T-helper 1 cell treated with Interleukin-12 subunit alpha and Interleukin-12 subunit beta and Interleukin-4 antibody, amounts not matched to agents 30 ng/mL and 1 ng/mL, for 36 hours (primary cell): ENCODE results near the gene GJC1. TPM values are rescaled to one million over a fixed set of nuclear protein-coding genes. Genes with fewer than 3 reads are reported as not detected.
"Not testable (repeated sequence)": the region's sequence is repeated elsewhere in the genome, so short reads cannot be mapped to it uniquely, and the experiment has no call there.

Source experiments
- intact Hi-C: fragments of 100-400 bp; cut with micrococcal nuclease; formaldehyde crosslinking; loops from one replicate; pipeline ENCODE4 v1.15.1; 2024
- total RNA-seq: library from RNA; stranded (reverse); gene quantifications from 2 replicates; pipeline ENCODE4 v1.2.3, GENCODE V29; 2022

Gene GJC1
- total RNA-seq, 1 donor from 2014 or later: 1.3 TPM

DNA sequence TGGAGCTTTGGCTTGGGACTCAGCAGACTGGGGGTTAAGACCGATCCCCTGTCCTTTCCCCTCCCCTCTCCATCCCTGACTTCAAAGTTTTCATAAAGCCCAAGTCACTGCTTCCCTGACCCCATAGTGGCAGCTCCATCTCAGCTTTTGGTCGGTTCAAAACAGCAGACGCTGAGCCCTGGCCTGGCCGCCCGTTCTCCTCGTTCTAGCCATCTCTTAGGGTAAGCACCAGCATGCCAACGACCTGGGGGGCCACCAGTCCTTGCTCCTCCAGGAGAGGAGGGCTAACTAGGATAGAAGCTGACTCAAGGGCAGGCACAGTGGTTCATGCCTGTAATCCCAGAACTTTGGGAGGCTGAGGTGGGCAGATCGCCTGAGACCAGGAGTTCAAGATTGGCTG lies 16.1 kb upstream of the GJC1 start:
- intact Hi-C loops: no loop called here

DNA sequence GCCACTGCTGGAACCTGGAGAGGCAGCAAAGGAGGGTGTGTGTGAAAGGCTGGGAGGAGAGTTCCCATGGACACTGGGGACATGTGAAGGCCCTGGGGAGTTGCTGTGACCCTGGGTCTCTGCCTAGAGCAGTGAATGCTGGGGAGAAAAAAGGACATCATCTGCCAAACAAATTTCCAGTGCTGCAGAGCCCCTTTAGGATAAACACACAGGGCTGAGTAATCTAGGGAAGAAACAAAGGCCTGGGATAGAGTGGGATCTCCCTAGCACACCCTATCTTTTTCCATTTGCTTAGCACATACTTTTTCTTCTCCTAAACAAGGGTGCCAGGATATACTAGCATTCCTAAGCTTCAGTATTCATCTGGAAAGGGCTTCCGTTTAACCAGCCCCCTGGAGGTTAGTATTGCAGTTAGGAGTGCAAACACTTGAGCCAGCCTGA lies 14.3 kb upstream of the GJC1 start:
- intact Hi-C loops: no loop called here

DNA sequence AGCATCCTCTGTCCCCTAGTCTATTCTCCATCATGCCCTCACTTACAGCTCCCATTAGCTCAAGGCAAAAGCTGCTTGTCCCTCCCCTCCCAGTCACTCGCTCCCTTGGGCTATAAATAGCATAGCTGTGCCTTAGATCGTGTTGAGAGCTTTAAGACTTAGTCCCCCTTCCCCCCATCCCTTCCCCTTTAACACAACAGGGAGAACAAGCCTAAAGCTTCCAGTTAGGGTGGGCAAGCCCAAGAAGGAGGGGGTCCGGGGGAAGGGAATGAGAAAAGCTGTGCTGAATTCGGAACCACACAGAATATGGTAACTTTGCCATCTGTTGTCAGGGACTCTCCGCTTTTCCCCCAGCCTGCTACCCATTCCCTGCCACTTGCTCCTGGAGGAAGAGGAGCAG lies 12.7 kb upstream of the GJC1 start:
- intact Hi-C loops: no loop called here

DNA sequence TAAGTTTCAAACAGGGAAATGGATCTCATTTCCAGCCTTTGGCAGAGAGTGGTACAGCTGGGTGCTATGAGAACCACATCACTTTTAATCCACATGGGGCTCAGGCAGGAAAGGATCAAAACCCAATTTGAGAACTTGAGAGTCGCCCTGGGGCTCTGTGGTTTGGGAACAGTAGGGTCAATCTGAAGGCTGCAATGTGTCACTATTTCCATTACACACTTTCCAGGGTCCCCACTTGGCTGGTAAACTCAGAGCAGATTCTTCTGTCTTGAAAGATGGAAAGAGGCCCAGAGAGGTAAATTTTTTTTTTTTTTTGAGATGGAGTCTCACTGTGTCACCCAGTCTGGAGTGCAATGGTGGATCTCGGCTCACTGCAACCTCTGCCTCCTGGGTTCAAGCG lies 10.8 kb upstream of the GJC1 start:
- intact Hi-C loops: no loop called here

DNA sequence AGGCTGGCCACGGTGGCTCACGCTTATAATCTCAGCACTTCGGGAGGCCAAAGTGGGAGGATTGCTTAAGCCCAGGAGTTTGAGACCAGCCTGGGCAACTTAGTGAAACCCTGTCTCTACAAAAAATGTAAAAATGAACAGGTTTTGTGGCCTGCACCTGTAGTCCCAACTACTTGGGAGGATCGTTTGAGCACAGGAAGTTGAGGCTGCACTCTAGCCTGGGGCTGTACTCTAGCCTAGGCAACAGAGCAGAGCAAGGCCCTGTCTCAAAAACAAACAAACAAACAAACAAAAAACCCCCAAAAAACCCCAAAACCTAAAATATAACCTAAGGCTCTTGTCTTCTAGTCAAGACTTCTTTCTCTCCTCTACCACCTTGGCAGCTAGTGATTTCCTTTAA lies 10.2 kb upstream of the GJC1 start:
- intact Hi-C loops: no loop called here

DNA sequence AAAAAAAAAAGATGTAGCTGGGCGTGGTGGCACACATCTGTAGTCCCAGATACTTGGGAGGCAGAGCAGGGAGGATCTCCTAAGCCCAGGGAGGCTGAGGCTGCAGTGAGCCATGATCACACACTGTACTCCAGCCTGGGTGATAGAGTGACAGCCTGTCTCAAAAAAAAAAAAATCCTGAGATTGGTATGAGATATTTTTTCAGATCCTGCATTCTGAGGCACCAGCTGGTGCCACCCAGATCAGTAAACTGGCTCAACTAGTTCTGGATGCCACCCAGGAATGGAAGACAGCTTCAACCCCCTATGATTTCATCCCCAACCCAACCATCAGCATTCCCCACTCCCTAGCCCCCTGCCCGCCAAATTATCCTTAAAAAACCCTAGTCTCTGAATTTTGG lies 7.1 kb upstream of the GJC1 start:
- intact Hi-C loops: no loop called here

DNA sequence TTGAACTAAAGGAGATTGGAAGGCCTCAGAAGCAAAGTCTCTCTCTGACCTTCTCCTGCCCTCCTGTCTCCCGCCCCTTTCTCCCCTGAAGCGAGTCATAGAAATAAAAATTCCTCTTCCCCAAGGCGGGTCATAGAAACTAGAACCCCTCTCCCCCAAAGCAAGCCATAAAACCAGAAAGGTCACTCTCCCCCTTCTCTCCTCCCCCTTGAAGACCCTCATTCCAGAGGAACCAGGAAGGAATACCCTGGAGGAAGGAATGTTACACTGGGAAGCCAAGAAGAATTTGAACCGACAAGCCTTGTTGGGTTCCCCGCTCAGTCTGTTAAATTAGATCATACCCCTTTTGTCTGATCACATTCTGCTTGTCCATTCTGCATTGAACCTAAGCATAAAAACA lies 2.7 kb upstream of the GJC1 start:
- intact Hi-C loops: no loop called here

DNA sequence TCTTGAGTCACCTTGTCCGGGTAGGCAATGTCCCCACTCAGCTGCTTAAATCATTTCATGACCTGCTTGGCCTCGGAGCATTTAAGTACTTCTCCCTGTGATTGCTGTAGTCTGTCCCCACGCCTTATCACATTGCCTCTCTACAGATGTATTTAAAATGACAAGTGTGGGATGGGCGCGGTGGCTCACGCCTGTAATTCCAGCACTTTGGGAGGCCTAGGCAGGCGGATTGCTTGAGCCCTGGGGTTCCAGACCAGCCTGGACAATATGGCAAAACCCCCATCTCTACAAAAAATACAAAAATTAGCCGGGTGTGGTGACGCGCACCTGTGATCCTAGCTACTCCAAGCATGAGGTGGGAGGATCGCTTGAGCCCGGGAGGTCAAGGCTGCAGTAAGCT lies 1.3 kb upstream of the GJC1 start:
- intact Hi-C loops: no loop called here

DNA sequence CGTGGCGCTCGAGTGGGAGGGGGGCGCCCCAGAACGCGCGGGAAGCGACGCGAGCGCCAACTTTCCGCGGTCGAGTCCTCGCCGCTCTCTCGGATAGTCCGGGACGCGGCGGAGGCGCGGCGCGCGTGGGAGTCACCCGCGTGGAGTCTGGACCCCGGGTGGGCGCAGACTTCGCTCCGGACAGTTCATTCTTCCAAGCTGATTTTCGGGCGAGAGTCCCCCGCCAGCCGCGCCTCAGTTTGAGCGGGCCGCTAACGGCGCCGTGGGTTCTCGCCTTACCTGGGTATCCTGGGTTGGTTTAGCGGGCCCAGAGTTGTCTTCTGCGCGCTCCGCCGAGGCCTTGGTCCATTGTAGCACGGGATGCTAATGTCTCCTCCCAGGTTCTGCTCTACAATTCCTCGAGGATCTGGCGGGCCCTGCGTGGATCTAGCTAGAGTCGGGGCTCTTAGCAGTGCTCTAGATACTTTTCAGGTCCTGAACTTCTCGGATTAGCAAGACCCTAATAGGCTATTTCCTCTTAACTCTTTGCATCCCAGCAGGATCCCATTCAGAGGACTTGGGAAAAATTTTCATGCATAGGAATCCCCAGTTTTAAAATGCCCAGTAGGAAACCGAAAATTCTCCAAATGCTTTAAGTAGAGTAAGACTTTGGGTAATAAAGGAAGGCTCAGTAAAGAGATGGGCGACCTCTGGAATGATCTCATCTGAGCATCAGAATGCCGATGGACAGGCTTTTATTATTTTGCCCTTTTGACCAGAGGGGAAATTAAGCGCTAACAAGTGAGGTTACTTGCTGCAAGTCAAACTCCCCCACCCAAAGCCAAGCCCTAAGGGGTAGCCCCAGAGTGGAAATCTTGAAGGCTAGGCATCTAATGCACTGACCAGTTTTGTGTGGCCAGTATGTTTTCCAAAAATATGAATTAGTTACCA lies 537 bp upstream of the GJC1 start:
- intact Hi-C loops: no loop called here

DNA sequence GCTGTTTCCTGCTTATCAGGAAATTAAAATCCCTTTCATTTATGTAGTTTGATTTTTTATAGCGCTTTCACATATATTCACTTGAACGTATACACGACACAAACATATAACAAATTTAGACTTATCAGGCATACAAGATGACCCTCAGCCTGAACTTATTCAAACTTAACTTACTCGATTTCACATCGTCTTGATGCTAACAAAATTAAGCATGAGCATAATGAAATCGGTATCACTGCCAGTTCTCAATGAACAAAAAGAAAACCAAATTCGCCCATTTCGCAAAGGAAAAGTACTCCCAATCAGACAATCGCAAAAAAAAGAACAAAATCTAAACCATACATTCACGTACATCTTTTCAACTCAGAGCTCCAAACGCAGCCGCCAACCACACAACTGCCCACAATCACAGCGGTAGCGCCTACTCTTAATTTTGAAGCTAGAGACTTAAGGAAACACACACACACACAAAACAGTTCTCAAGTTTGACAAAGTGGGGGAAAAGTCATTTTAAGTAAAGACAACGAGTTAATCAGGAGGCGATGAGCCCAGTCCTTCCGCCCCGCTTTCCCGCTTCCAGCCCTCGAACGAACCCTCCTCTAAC lies 1.1 kb downstream of the GJC1 start:
- intact Hi-C loops: loop anchor here (1.0 kb wide), 1 partner anchor 54 kb away; no protein-coding TSS in a partner anchor

DNA sequence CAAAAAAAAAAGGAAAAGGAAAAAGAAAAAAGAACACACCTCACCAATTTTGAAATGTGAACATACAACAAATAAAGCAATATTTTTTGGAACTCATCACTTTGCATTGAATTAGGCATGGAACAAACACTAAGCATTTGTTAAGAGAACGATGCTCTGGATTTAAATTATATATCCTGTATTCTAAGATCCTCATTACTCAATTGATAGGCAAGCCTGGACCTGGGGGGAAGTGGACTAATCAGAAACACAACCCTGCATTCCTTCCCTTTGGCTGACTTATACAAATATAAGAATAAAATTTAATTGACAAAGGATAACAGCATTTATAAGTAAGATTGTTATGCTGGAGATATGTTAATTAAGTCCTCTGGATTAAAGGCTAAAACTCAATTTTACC lies 2.2 kb downstream of the GJC1 start:
- intact Hi-C loops: loop anchor here (1.0 kb wide), 1 partner anchor 53 kb away; no protein-coding TSS in a partner anchor

DNA sequence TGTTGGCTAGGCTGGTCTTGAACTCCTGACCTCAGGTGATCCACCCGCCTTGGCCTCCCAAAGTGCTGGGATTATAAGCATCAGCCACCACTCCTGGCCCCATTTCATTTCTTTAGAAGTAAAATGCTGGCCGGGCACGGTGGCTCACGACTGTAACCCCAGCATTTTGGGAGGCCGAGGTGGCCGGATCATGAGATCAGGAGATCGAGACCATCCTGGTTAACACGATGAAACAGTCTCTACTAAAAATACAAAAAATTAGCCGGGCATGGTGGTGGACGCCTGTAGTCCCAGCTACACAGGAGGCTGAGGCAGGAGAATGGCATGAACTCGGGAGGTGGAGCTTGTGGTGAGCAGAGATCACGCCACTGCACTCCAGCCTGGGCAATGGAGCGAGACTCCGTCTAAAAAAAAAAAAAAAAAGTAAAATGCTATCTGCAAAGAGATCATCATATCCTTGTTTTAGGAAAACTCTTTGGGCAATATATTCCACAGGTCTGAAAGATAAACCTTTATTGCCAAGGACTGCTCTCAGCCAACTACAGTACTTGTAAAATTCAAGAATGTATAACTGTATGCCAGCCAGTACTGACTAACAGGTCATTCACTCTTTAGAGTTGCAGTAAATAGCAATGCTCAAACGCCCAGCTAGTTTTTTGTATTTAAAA lies 3.8 kb downstream of the GJC1 start:
- intact Hi-C loops: no loop called here

DNA sequence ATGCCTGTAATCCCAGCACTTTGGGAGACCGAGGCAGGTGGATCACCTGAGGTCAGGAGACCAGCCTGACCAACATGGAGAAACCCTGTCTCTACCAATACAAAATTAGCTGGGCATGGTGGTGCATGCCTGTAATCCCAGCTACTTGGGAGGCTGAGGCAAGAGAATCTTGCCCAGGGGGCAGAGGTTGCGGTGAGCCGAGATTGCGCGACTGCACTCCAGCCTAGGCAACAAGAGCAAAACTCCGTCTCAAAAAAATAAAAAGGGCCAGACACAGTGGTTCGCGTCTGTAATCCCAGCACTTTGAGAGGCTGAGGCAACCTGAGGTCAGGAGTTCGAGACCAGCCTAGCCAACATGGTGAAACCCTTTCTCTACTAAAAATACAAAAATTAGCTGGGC lies 4.9 kb downstream of the GJC1 start:
- intact Hi-C loops: not testable (repeated sequence)

DNA sequence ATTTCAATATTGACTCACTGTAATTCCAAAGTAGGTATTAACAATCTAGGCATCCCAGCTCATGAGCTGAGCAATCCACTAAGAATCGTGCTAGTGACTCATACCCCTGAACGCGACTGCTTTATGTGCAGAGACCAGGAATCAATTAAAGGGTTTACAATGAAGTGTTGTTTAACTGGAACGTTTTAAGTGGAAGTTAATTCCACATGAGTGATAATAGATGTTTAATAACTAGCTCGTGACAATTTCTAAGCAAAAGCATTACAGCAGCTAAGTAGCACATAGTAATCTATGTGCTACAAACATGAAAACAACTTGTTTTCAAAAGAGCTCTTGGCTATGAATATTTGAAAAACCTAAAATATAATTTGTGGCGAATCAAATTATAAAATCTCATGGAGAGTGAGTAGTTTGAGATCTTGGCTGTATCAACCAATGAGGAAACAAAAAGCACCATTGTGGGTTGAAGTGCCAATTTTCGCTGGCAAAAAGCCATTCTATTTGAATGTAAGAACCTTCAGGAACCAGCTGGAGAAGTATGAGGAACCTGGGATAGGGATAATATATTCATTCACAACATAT lies 9.4 kb downstream of the GJC1 start:
- intact Hi-C loops: no loop called here

DNA sequence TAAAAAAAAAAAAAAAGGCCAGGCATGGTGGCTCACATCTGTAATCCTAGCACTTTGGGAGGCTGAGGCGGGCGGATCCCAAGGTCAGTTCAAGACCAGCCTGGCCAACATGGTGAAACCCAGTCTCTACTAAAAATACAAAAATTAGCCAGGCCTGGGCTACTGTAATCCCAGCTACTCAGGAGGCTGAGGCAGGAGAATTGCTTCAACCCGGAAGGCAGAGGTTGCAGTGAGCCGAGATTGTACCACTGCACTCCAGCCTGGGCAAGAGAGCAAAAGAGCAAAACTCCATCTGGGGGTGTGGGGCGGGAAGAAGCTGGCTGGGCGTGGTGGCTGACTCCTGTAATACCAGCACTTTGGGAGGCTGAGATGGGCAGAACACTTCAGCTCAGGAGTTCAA lies 11.6 kb downstream of the GJC1 start:
- intact Hi-C loops: not testable (repeated sequence)

DNA sequence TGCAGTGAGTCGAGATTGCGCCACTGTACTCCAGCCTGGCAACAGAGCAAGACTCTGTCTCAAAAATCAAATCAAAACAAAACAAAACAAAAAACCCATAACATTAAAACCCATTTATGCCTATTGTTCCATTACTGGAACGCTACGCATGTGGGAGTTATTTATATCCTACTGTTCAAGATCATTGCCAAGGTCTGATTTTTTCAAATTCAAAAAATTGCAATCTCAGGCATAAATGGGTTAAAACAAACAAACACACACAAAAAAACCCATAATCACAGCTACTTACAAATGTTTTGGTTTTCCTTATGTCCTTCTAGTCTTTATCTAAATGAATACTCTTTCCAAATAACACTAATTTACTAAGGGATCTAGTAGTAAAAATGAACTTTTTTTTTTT lies 17.8 kb downstream of the GJC1 start:
- intact Hi-C loops: no loop called here

DNA sequence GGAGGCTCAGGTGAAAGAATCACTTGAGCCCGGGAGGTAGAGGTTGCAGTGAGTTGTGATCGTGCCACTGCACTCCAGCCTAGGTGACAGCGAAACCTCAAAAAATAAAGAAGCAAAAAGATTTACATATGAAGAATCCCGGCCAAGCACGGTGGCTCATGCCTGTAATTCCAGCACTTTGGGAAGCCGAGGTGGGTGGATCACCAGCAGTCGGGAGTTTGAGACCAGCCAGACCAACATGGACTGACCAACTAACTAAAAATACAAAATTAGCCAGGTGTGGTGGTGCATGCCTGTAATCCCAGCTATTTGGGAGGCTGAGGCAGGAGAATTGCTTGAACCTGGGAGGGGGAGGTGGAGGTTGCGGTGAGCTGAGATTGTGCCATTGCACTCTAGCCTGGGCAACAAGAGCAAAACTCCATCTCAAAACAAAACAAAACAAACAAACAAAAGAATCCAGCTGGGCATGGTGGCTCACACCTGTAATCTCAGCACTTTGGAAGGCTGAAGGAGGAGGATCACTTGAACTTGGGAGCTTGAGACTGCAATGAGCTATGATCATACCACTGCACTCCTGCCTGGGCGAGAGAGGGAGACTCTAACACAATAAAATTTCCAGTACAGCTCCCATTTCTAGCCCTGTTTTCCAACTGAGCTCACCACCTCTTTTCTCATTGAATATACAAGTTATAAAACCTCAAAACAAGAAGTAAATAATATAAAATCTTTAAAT lies 21.3 kb downstream of the GJC1 start:
- intact Hi-C loops: not testable (repeated sequence)

DNA sequence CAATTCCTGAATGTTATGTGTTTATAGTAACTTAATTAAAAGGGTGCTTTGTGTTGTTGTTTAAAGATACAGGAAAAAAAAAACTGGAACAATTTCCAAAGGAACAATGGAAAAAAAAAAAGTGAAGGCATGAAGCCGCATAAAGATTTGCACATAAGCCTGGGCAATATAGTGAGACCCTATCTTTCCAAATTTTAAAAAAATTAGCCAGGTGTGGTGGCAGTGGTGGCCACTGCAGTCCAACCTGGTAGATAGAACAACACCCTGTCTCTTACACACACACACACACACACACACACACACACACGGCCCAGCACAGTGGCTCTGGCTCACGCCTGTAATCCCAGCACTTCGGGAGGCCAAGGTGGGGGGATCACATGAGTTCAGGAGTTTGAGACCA lies 21.9 kb downstream of the GJC1 start:
- intact Hi-C loops: no loop called here

DNA sequence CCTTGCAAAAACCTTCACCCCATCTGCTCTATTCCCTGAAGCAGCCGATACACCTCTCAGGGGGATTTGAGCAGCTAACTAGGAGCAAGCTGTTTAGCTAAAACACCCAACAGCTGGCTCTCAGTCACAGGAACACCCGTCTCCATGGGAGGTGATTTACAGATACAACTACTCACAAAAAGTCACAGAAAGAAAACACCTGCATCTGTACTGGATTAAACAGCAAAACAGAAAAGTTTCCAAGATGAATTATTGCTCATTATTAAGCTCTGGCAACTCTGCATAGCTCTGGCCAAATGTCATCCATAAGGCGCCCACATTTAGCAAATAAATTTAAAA lies 22.3 kb downstream of the GJC1 start:
- intact Hi-C loops: no loop called here

DNA sequence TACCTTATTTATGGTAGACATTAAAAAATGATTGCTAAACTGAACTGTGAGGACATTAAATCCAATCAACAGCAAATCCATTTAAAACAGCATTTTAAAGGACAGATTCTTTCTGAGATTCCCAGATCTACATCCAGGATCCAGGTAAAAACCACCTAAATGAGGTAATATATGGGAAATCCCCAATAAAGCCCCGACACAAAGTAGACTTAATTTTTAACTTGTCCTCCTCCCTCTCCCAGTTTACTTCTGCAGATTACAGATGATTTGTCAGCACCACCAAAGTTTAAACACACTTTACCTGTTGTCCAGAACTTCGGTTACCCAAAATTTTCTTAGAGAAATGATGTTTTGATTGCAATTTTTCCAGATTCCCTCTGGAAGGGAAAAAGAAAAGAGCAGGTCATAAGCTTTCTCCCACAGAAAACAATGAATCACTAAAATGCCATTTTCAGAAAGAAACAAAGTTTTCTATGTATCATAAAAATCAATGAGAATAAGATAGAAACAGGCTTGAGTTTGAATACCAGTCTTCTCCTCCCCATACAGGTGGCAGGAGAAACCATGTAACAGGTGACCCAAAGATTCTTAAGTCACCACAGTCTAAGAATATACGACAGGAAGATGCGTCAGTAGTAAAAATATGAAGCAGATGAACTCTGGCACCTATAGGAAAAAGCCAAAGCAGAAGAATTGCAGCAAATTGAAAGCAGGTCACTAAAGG lies 22.8 kb downstream of the GJC1 start:
- intact Hi-C loops: no loop called here
